Stimulated activated CD8-positive, alpha-beta memory T cell treated with anti-CD3 and anti-CD28 coated beads, Interleukin-15, amount 100 ng/mL, for 1 hour (primary cell): ENCODE measurements around the gene PMS1.
"Not testable (repeated sequence)": the region's sequence is repeated elsewhere in the genome, so short reads cannot be mapped to it uniquely, and the experiment has no call there.

Experiments used
- DNase-seq: peaks from one replicate; pipeline ENCODE4 v3.0.0-alpha.2; 2020; ENCODE audit warnings: low read depth

The PMS1 gene

GRCh38 chr2:189818249-189819038 is 34.2 kb downstream of the PMS1 start:
- DNase-seq = no peak

DNA sequence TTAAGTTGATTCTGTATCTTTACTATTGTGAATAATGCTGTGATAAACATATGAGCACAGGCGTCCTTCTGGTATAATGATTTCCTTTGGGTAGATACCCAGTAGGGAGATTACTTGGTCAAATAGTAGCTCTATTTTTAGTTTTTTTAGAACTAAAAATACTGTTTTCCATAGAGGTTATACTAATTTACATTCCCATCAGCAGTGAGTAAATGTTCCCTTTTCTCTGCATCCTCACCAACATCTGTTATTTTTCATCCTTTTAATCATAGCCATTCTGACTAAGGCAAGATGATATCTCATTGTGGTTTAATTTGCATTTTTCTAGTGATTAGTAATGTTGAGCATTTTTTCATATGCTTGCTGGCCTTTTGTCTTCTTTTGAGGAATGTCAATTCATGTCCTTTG is 35.1 kb downstream of the PMS1 start:
- no peak for DNase-seq

- no peak for DNase-seq
Observed at GRCh38 chr2:189821953-189822748, 37.9 kb downstream of the PMS1 start.

DNA sequence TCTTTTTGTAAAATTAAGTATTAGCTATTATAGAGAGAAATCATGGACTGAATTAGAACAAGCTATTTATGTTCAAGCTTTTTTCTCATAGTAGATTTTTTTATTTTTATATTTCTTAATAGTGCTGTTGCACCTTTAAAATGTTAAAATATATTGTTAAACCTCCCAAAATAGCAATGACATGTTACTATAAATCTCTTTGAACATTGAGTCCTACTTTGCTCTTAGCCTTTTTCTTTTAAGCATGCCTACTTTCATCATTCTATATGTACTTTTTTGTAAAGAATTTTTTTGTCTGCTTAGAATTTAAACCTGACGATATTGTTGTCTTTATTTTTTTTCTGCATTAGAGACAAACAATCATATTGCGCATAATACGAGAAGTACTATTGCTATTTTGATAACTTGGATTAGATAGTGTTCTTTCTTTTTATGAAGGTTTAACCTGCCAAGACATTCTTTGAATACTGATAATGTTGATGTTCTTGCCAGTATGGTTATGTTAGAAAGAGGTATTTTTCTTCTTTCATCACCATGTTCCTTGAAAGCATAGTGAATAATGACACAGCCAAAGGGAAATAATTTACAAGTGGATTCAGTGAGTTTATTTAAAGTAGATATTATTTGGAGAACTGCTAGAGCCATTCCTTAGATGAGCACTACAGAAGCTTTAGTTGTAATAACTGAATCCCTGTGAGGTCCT is 40.6 kb downstream of the PMS1 start:
- no peak for DNase-seq

- no peak for DNase-seq
Observed at GRCh38 chr2:189826039-189826438, 41.8 kb downstream of the PMS1 start.

- no peak for DNase-seq
Observed at GRCh38 chr2:189829102-189829833, 45.0 kb downstream of the PMS1 start.

GRCh38 chr2:189830510-189830909 is 46.3 kb downstream of the PMS1 start:
- no peak for DNase-seq

GRCh38 chr2:189834059-189834458 is 49.8 kb downstream of the PMS1 start:
- DNase-seq = no peak

- not testable (repeated sequence) for DNase-seq
Observed at GRCh38 chr2:189834642-189835041, 50.4 kb downstream of the PMS1 start.

DNA sequence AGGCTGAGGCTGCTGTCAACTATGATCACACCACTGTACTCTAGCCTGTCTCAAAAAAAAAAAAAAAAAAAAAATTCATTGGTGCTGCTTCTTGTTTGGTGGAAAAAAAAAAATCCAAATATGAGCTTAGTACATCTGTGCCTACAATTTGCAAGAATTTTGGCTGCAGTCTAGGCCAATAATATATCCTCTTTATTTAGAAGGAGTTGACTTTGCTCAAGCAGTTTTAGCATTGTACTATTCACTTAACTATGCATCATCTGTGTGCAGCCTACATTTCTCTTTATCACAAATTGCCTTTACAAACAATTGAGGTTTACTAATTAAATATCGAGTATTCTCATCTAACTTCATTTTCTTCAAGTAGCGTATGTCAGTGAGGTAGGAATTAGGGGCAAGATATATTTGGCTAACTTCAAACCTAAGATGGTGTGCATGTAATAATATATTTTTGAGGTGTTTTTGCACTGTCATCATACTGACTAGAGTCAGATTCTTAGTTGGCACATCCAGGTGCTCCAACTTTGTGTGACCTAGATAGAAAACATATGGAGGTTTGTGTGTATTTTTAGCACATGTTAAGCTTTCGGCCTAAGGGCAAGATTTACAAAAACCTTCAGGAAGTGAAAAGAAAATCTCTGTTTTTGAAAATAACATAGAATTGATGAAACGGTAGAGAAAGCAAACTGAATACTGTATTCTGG is 51.8 kb downstream of the PMS1 start:
- no peak for DNase-seq

DNA sequence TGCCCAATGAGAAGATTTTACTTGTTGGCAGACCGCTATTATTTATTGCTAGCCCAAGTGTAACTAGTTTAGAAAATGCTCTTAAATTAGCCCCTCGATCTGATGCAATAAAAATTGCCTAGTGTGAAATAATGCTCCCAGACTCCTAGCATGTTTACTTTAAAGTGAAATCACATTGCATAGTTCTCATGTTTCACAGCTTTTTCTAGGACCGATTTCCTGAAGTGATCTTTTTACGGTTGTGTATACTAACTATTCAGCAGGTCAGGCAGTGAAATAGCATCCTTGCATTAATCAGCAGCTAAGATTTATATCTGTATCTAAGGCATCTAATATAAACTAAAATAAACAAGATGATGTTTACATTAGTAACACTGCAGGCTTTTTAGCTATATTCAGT is 52.4 kb downstream of the PMS1 start:
- DNase-seq = no peak

GRCh38 chr2:189837326-189837725 is 53.1 kb downstream of the PMS1 start:
- no peak for DNase-seq

DNA sequence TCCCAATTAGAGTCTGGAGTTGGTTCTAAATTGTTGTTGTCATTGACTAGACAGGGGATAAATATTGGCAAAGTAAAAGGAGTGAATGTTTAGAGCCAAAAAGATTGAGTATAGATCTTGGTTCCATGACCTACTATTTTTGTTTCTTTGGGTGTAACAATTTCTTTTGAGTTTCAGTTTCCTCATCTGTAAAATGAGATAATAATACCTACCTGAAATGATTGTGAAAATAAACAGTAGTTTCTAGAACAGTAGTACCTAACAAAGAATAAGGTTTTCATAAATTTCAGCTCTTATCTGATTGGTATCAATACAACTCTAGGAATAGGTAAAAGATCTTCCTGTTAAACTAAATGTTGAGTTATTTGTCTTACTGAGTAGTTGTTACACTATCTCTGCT is 56.8 kb downstream of the PMS1 start:
- no peak for DNase-seq

GRCh38 chr2:189848276-189848675 is 64.0 kb downstream of the PMS1 start:
- no peak for DNase-seq

- DNase-seq = no peak
Observed at GRCh38 chr2:189849550-189849949, 65.3 kb downstream of the PMS1 start.

GRCh38 chr2:189851174-189851826 is 67.0 kb downstream of the PMS1 start:
- no peak for DNase-seq

GRCh38 chr2:189854187-189854586 is 69.9 kb downstream of the PMS1 start:
- DNase-seq = no peak

DNA sequence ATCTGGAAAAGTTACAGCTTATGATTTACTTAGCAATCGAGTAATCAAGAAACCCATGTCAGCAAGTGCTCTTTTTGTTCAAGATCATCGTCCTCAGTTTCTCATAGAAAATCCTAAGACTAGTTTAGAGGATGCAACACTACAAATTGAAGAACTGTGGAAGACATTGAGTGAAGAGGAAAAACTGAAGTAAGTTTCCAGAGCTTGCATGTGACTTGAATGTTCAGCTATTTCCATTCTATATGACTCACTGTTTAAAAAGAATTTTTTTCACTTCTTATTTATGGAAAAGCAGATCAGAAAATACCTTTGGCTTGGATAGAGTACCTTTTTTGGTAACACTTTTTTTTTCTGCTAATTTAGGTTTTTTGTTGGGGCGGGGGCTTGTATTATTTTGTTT is 70.7 kb downstream of the PMS1 start:
- DNase-seq = no peak

GRCh38 chr2:189858291-189858690 is 74.0 kb downstream of the PMS1 start:
- no peak for DNase-seq

GRCh38 chr2:189860161-189860560 is 75.9 kb downstream of the PMS1 start:
- no peak for DNase-seq

- DNase-seq = no peak
Observed at GRCh38 chr2:189862751-189863150, 78.5 kb downstream of the PMS1 start.
